Measurements from ENCODE around the gene GPHN.

The GPHN gene

GRCh38 chr14:67186789-67187584, 679.0 kb downstream of the GPHN start:
- DNase-seq: no peak

DNA sequence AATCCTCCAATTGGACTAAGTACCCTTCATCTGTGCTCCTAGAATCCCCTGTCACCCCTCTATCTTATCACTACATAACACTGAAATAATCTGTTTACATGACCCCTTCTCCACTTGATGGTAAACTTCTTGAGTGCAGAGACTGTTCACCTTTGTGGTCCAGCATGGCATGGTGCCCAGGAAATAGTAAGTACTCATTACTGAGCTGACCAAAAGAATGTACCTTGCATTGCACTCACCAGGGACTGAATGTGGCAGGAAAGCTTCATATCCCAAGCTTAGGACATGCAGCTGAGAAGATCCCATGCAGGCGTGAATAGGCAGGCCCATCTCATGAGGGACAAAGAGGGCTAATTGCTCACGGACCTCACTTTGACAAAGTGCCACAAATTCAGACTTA, 679.9 kb downstream of the GPHN start:
- DNase-seq: no peak

DNA sequence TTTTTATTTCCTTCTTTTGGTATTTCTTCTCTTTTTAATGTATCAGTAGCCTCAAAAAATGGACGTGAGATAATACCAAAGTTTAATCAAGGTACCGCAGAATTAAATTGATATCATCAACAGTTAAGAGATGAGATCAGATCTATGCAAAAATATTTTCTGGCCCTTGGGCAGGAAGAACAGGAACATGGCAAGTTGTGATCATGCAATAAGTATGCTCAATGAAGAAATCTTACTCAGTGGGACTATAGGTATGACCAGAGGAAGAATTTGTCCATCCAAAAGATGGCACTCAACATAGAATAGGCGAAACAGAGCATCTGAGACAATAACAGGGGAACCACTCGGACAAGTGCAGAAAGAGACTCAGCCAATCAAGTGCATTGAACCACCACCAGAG, 680.4 kb downstream of the GPHN start:
- DNase-seq: no peak

DNA sequence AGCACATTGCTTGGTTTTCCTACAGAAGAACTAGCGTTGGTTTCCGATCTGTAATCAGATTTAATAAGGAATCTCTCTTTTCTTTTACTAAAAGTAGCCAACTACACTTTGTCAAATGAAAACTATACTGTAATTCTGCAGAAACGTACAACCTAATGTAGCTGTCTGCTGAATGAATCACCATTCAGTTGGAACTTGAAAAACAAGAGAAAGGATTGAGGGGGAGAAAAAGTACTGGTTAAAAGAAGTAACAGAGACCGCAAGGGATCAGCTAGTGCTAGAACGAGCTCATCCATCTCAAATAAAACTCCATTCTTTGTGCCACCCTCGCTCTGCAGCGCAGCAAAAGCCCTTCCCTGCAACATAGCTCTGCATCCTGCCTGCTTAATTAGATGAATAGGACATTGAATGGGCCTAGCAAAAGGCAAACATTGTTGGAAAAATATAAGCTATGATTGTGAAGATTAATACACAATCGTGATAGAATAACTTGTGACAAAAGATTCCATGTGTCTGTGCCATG, 683.9 kb downstream of the GPHN start:
- DNase-seq: no peak

- no peak for DNase-seq
These were observed 684.4 kb downstream of the GPHN start for GRCh38 chr14:67192366-67192765.

- no peak for DNase-seq
These were observed 687.3 kb downstream of the GPHN start for GRCh38 chr14:67195279-67195678.

- no peak for DNase-seq
These were observed 691.1 kb downstream of the GPHN start for GRCh38 chr14:67199016-67199415.

DNA sequence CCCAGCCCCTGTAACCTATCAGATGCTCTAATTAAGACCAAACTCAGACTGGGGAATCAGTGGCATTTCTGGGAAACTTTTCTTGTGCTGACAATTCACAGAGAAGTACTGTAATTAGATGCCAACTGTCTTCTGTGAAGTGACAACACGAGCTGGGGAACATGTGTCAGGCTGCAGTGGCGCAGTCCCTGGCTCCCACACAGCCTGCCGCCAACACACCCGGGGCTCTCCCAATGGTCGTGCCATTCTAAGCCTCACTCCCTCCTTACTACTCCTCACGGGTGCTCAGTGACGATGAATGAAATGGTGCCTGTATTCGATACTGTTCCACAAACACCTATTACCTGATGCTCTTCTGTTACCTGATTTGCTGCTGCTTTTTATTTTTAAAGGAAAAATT, 699.9 kb downstream of the GPHN start:
- DNase-seq: no peak

- no peak for DNase-seq
These were observed 710.2 kb downstream of the GPHN start for GRCh38 chr14:67218126-67218525.

- no peak for DNase-seq
These were observed 713.5 kb downstream of the GPHN start for GRCh38 chr14:67221248-67221981.

GRCh38 chr14:67221982-67222328, 714.0 kb downstream of the GPHN start:
- DNase-seq: no peak

GRCh38 chr14:67225523-67225922, 717.6 kb downstream of the GPHN start:
- no peak for DNase-seq

- no peak for DNase-seq
These were observed 720.5 kb downstream of the GPHN start for GRCh38 chr14:67228325-67228984.
